HT-29 (cell line): ENCODE data around the gene MIEF2. TPM values are rescaled to one million over a fixed set of nuclear protein-coding genes. Genes with fewer than 3 reads are reported as not detected.

Source experiments
- DNase-seq: peaks from one replicate; pipeline ENCODE4 v3.0.0-alpha.2; 2015; ENCODE audit warnings: low spot score
- total RNA-seq: library from RNA; depleted of rRNA; stranded (reverse); fragments of >200 nt; shearing (Covaris generic); gene quantifications from 2 replicates; pipeline ENCODE4 v1.2.3, GENCODE V29; 2014

MIEF2 gene
- total RNA-seq, 1 experiment from 2014 or later = 26.8 TPM

GRCh38 chr17:18235743-18236256 is 24.7 kb upstream of the MIEF2 start:
- peak; percentile 65 for DNase-seq

- DNase-seq = no peak
These were observed 24.0 kb upstream of the MIEF2 start for GRCh38 chr17:18236494-18236893.

- DNase-seq = no peak
These were observed 23.0 kb upstream of the MIEF2 start for GRCh38 chr17:18237461-18237860.

- DNase-seq = no peak
These were observed 22.2 kb upstream of the MIEF2 start for GRCh38 chr17:18238299-18238698.

- DNase-seq = no peak
These were observed 20.0 kb upstream of the MIEF2 start for GRCh38 chr17:18240449-18240848.

GRCh38 chr17:18241229-18241871 is 19.1 kb upstream of the MIEF2 start:
- no peak for DNase-seq

- DNase-seq = no peak
These were observed 15.3 kb upstream of the MIEF2 start for GRCh38 chr17:18245038-18245776.

- DNase-seq = no peak
These were observed 14.2 kb upstream of the MIEF2 start for GRCh38 chr17:18246109-18246725.

GRCh38 chr17:18246880-18247612 is 13.4 kb upstream of the MIEF2 start:
- peak; percentile 75 for DNase-seq

- DNase-seq = peak; percentile 17
These were observed 12.9 kb upstream of the MIEF2 start for GRCh38 chr17:18247613-18248001.

GRCh38 chr17:18248300-18248731 is 12.1 kb upstream of the MIEF2 start:
- DNase-seq = peak; percentile 73

GRCh38 chr17:18248811-18249210 is 11.7 kb upstream of the MIEF2 start:
- DNase-seq = no peak

GRCh38 chr17:18250259-18250658 is 10.2 kb upstream of the MIEF2 start:
- DNase-seq = peak; percentile 47

GRCh38 chr17:18250708-18251107 is 9.8 kb upstream of the MIEF2 start:
- no peak for DNase-seq

- DNase-seq = no peak
These were observed 9.3 kb upstream of the MIEF2 start for GRCh38 chr17:18251204-18251603.

GRCh38 chr17:18252160-18252559 is 8.3 kb upstream of the MIEF2 start:
- DNase-seq = no peak

- DNase-seq = no peak
These were observed 7.1 kb upstream of the MIEF2 start for GRCh38 chr17:18253187-18253884.

- DNase-seq = no peak
These were observed 6.3 kb upstream of the MIEF2 start for GRCh38 chr17:18253947-18254821.

- no peak for DNase-seq
These were observed 5.4 kb upstream of the MIEF2 start for GRCh38 chr17:18254888-18255649.
